HepG2 (cell line): ENCODE results near the gene ZNF212. TPM values are rescaled to one million over a fixed set of nuclear protein-coding genes. Genes with fewer than 3 reads are reported as not detected.

Source experiments
- ARHGAP35 ChIP-seq: sonication (generic); formaldehyde crosslinking; IDR thresholded peaks from 2 replicates; pipeline ENCODE4 v1.9.0; 2022; ENCODE audit warnings: mild to moderate bottlenecking, inconsistent platforms, moderate library complexity, missing genetic modification reagents, borderline replicate concordance
- CC2D1A ChIP-seq: sonication (generic); formaldehyde crosslinking; IDR thresholded peaks from 2 replicates; pipeline ENCODE4 v1.8.1; 2023; ENCODE audit warnings: mild to moderate bottlenecking, missing genetic modification reagents
- EP300 ChIP-seq, 3 experiments: sonication (generic) in 1 of 3; formaldehyde crosslinking in 1 of 3; IDR thresholded peaks; 2 replicates each; pipeline versions ENCODE4 v1.5.1 to v1.6.1; 2011 to 2020; ENCODE audit warnings: low read depth in 2 of 3, low read length in 2 of 3, borderline replicate concordance in 1 of 3, improper control_type of control experiment in 1 of 3, mild to moderate bottlenecking in 1 of 3, missing genetic modification reagents in 1 of 3, moderate library complexity in 1 of 3
- FLYWCH1 ChIP-seq: sonication (generic); formaldehyde crosslinking; IDR thresholded peaks from 2 replicates; pipeline ENCODE4 v1.8.1; 2023; ENCODE audit warnings: mild to moderate bottlenecking, missing genetic modification reagents
- GZF1 ChIP-seq: sonication (generic); formaldehyde crosslinking; IDR thresholded peaks from 2 replicates; pipeline ENCODE4 v1.5.1; 2020; ENCODE audit warnings: mild to moderate bottlenecking, missing genetic modification reagents
- HDAC6 ChIP-seq: fragments of 200-600 bp; sonication (generic); IDR thresholded peaks from 2 replicates; pipeline ENCODE4 v1.7.0; 2017; ENCODE audit warnings: mild to moderate bottlenecking, antibody characterized with exemption, low read length, low read depth
- KDM1A ChIP-seq: IDR thresholded peaks from 2 replicates; pipeline ENCODE4 v1.6.1; 2016; ENCODE audit warnings: missing compliant biosample characterization
- MAZ ChIP-seq, 2 experiments: sonication (generic) in 1 of 2; formaldehyde crosslinking in 1 of 2; IDR thresholded peaks; 2 replicates each; pipeline versions ENCODE4 v1.5.0 to v1.6.1; 2012 to 2020; ENCODE audit warnings: low read depth in 2 of 2, mild to moderate bottlenecking in 2 of 2, borderline replicate concordance in 1 of 2, improper control_type of control experiment in 1 of 2, low read length in 1 of 2, missing genetic modification reagents in 1 of 2, moderate library complexity in 1 of 2
- PATZ1 ChIP-seq: sonication (generic); formaldehyde crosslinking; IDR thresholded peaks from 2 replicates; pipeline ENCODE4 v1.4.0; 2020; ENCODE audit warnings: missing genetic modification reagents
- POGZ ChIP-seq: sonication (generic); formaldehyde crosslinking; IDR thresholded peaks from 2 replicates; pipeline ENCODE4 v1.4.0; 2020; ENCODE audit warnings: mild to moderate bottlenecking, missing genetic modification reagents
- PRPF4 ChIP-seq: fragments of 200-400 bp; formaldehyde crosslinking; IDR thresholded peaks from 2 replicates; pipeline ENCODE4 v1.6.1; 2016; ENCODE audit warnings: low read length, low read depth; ENCODE audit not compliant: poor library complexity, severe bottlenecking
- STAT5B ChIP-seq: sonication (generic); formaldehyde crosslinking; IDR thresholded peaks from 2 replicates; pipeline ENCODE4 v1.4.0; 2020; ENCODE audit warnings: missing genetic modification reagents
- WIZ ChIP-seq: sonication (generic); formaldehyde crosslinking; IDR thresholded peaks from 2 replicates; pipeline ENCODE4 v1.5.1; 2020; ENCODE audit warnings: mild to moderate bottlenecking, missing genetic modification reagents
- ZNF234 ChIP-seq: sonication (generic); formaldehyde crosslinking; conservative IDR thresholded peaks from 2 replicates; pipeline ENCODE4 v1.5.1; 2020; ENCODE audit warnings: mild to moderate bottlenecking, missing genetic modification reagents
- ZNF510 ChIP-seq: sonication (generic); formaldehyde crosslinking; IDR thresholded peaks from 2 replicates; pipeline ENCODE4 v1.4.0; 2020; ENCODE audit warnings: low read depth, mild to moderate bottlenecking, missing genetic modification reagents
- ZNF556 ChIP-seq: sonication (generic); formaldehyde crosslinking; IDR thresholded peaks from 2 replicates; pipeline ENCODE4 v1.4.0; 2020; ENCODE audit warnings: mild to moderate bottlenecking, missing genetic modification reagents, borderline replicate concordance
- ZNF614 ChIP-seq: IDR thresholded peaks from 2 replicates; pipeline ENCODE4 v1.6.1; 2018; ENCODE audit warnings: missing biosample characterization, missing genetic modification reagents, inconsistent platforms, borderline replicate concordance
- ZNF619 ChIP-seq: sonication (generic); formaldehyde crosslinking; IDR thresholded peaks from 2 replicates; pipeline ENCODE4 v1.4.0; 2020; ENCODE audit warnings: mild to moderate bottlenecking, missing genetic modification reagents
- ZNF652 ChIP-seq: IDR thresholded peaks from 2 replicates; pipeline ENCODE4 v1.6.1; 2016; ENCODE audit warnings: low read depth, borderline replicate concordance
- ZNF7 ChIP-seq: IDR thresholded peaks from 2 replicates; pipeline ENCODE4 v1.6.1; 2016; ENCODE audit warnings: missing biosample characterization, missing genetic modification reagents
- polyA plus RNA-seq, 8 experiments: library from polyadenylated mRNA; depleted of rRNA in 3 of 8; stranded (reverse) in 7 of 8; unstranded in 1 of 8; fragments of >200 nt; fragmentation: Illumina TruSeq in 4 of 8; extraction: Trizol in 4 of 8; gene quantifications; 2 replicates each; pipeline versions ENCODE4 v1.2.1 to v1.2.3, GENCODE V29; 2011 to 2016; ENCODE audit warnings: low read depth in 4 of 8, missing spikeins in 1 of 8, mixed read lengths in 1 of 8; ENCODE audit not compliant: insufficient read depth in 1 of 8
- total RNA-seq, 5 experiments: library from RNA; depleted of rRNA; stranded (reverse); fragments of >200 nt; fragmentation: Illumina TruSeq; extraction: Trizol; gene quantifications; 2 replicates each; pipeline ENCODE4 v1.2.3, GENCODE V29; 2016; ENCODE audit warnings: low read depth in 1 of 5
- TF ChIP-seq, protein P1 (sequence below): sonication (generic); formaldehyde crosslinking; IDR thresholded peaks from 2 replicates; pipeline ENCODE4 v1.4.0; 2020; ENCODE audit warnings: missing genetic modification reagents
- TF ChIP-seq, protein P2 (sequence below): sonication (generic); formaldehyde crosslinking; IDR thresholded peaks from 2 replicates; pipeline ENCODE4 v1.4.0; 2020; ENCODE audit warnings: mild to moderate bottlenecking, missing genetic modification reagents

ZNF212 gene
- total and polyA plus RNA-seq, 2 of the 13 experiments (the other 11 are each of a cell fraction or from before 2014, with no cell fraction given) = 2.6 to 3.8 TPM

DNA sequence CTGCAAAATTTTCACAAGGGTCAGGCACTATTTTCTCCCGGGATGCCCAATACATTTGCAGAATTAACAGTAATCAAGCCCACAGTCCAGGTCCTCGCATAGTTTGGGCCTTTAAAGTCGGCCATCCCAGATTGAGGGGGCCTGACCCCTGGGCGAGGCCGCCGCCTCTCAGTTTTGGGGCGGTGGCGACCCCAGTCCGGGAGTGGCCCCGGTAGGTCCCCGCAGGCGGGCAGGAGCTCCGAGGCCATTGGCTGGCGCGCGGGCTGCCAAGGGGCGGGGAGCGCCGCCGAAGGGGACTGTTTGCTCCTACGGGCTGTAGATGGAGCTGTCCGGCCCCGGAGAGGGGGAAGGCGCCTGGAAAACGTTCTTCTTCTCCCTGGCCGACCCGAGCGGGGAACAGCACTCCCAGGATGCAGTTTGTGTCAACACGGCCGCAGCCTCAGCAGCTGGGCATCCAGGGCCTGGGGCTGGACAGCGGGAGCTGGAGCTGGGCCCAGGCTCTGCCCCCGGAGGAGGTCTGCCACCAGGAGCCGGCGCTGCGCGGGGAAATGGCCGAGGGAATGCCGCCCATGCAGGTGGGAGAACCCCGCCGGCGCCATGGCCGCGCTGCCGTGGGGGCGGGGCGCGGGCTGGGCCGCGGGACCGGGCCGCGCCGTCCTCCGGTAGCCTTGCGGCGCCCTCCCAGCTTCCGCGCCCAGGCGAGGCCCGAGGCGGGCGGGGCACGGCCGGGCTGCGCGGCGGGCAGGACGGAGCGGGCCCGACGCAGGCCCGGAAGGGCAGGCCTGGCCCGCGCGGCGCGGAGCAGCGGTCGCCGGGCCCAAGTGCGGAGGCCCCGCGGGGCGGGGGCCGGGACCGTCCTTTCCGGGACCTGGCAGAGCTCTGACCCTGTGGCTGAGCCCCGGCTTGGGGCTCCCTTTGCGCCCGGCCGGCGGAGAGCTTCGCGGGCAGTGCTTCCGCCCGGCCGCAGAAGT is 44.0 kb upstream of the ZNF212 start, which contains the start of gene ZNF282 (continued):
- peak; percentile 70 for TF ChIP-seq PATZ1 (CRISPR knock-in tag)
- TF ChIP-seq EP300 (IDR thresholded peaks at IDR 0.05; ENCODE audit: low read depth in 2 of 2, low read length in 2 of 2) = no peak; a peak in 1 of 4 replicates
- TF ChIP-seq EP300 (CRISPR knock-in tag; IDR thresholded peaks at IDR 0.05; ENCODE audit: borderline replicate concordance) = 0 out of 2 replicates have a peak, but pooled peaks have one; percentile 13
- TF ChIP-seq PRPF4 = no peak
- no peak; the same call in 1 of the 2 replicates for TF ChIP-seq ZNF619 (CRISPR knock-in tag)
- no peak; the same call in 1 of the 2 replicates for TF ChIP-seq ARHGAP35 (CRISPR knock-in tag)
- TF ChIP-seq ZNF614 (CRISPR knock-in tag) = peak; percentile 71; the same call in 1 of the 2 replicates
- TF ChIP-seq KDM1A = 0 out of 2 replicates have a peak, but pooled peaks have one; percentile 29
- no peak for TF ChIP-seq FLYWCH1
- no peak for TF ChIP-seq ZNF510
- no peak for TF ChIP-seq CC2D1A (CRISPR knock-in tag)
- TF ChIP-seq STAT5B (CRISPR knock-in tag) = peak; percentile 81; the same call in 1 of the 2 replicates
- TF ChIP-seq, protein P1, sequence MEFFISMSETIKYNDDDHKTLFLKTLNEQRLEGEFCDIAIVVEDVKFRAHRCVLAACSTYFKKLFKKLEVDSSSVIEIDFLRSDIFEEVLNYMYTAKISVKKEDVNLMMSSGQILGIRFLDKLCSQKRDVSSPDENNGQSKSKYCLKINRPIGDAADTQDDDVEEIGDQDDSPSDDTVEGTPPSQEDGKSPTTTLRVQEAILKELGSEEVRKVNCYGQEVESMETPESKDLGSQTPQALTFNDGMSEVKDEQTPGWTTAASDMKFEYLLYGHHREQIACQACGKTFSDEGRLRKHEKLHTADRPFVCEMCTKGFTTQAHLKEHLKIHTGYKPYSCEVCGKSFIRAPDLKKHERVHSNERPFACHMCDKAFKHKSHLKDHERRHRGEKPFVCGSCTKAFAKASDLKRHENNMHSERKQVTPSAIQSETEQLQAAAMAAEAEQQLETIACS = peak; percentile 48
- TF ChIP-seq ZNF234 (CRISPR knock-in tag) = no peak
- TF ChIP-seq ZNF556 (CRISPR knock-in tag) = no peak; the same call in 1 of the 2 replicates
- peak; percentile 56; the same call in 1 of the 2 replicates for TF ChIP-seq GZF1 (CRISPR knock-in tag)
- TF ChIP-seq ZNF652 (CRISPR knock-in tag) = no peak
- peak; percentile 46; the same call in 1 of the 2 replicates for TF ChIP-seq MAZ (IDR thresholded peaks at IDR 0.05; ENCODE audit: borderline replicate concordance, low read depth, low read length)
- TF ChIP-seq MAZ (CRISPR knock-in tag; IDR thresholded peaks at IDR 0.05; ENCODE audit: low read depth) = peak; percentile 70; the same call in 1 of the 2 replicates
- no peak for TF ChIP-seq HDAC6
- TF ChIP-seq ZNF7 (CRISPR knock-in tag) = no peak
- TF ChIP-seq, protein P2, sequence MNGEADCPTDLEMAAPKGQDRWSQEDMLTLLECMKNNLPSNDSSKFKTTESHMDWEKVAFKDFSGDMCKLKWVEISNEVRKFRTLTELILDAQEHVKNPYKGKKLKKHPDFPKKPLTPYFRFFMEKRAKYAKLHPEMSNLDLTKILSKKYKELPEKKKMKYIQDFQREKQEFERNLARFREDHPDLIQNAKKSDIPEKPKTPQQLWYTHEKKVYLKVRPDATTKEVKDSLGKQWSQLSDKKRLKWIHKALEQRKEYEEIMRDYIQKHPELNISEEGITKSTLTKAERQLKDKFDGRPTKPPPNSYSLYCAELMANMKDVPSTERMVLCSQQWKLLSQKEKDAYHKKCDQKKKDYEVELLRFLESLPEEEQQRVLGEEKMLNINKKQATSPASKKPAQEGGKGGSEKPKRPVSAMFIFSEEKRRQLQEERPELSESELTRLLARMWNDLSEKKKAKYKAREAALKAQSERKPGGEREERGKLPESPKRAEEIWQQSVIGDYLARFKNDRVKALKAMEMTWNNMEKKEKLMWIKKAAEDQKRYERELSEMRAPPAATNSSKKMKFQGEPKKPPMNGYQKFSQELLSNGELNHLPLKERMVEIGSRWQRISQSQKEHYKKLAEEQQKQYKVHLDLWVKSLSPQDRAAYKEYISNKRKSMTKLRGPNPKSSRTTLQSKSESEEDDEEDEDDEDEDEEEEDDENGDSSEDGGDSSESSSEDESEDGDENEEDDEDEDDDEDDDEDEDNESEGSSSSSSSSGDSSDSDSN (CRISPR knock-in tag) = peak; percentile 94
- TF ChIP-seq WIZ = no peak; the same call in 1 of the 2 replicates
- TF ChIP-seq POGZ (CRISPR knock-in tag) = peak; percentile 84
